H1 (cell line): ENCODE measurements around the gene MEGF9. TPM values are rescaled to one million over a fixed set of nuclear protein-coding genes. Genes with fewer than 3 reads are reported as not detected.

ENCODE experiments used
- CTCF ChIA-PET: fragments of 300-600 bp; sonication (Branson Sonifier 250); formaldehyde crosslinking; loops from one replicate; lab custom pipeline; 2021; ENCODE audit not compliant: partially characterized antibody; lab: Charles Lee
- POLR2A ChIA-PET: fragments of 300-600 bp; sonication (Branson Sonifier 250); formaldehyde crosslinking; loops from one replicate; lab custom pipeline; 2021; ENCODE audit warnings: inconsistent platforms; ENCODE audit not compliant: partially characterized antibody; lab: Charles Lee
- DNase-seq, 2 experiments: peaks; one replicate each; pipeline versions ENCODE4 v3.0.0 to v3.0.0-alpha.2; 2010 to 2022; ENCODE audit warnings: low spot score in 2 of 2, low read depth in 1 of 2, mixed read lengths in 1 of 2
- FAIRE-seq: peaks from 2 replicates; lab custom pipeline; 2011; peaks lifted over from hg19 to GRCh38; lab: Jason Lieb, UNC
- H2AFZ ChIP-seq: 2 replicates; pipeline ENCODE4 v1.8.1; 2012; ENCODE audit warnings: low read length, inconsistent platforms
- H2AK5ac ChIP-seq: 2 replicates; pipeline ENCODE4 v1.6.1; 2013; ENCODE audit warnings: low read depth, low read length
- H2BK120ac ChIP-seq: replicated peaks from 2 replicates; pipeline ENCODE3; 2013; ENCODE audit warnings: low read depth, low read length, inconsistent platforms
- H2BK12ac ChIP-seq: 2 replicates; pipeline ENCODE4 v1.6.1; 2013; ENCODE audit warnings: low read depth, low read length
- H2BK15ac ChIP-seq: 2 replicates; pipeline ENCODE4 v1.6.1; 2013; ENCODE audit warnings: low read length
- H2BK20ac ChIP-seq: 2 replicates; pipeline ENCODE4 v1.6.1; 2013; ENCODE audit warnings: low read length
- H2BK5ac ChIP-seq: 2 replicates; pipeline ENCODE4 v1.6.1; 2013; ENCODE audit warnings: low read depth, low read length
- H3K14ac ChIP-seq: 2 replicates; pipeline ENCODE4 v1.6.1; 2013; ENCODE audit warnings: inconsistent platforms; ENCODE audit not compliant: insufficient read length
- H3K18ac ChIP-seq: 2 replicates; pipeline ENCODE4 v1.6.1; 2013; ENCODE audit warnings: low read length; ENCODE audit errors: extremely low read depth
- H3K23ac ChIP-seq: 2 replicates; pipeline ENCODE4 v1.6.1; 2013; ENCODE audit warnings: inconsistent platforms; ENCODE audit not compliant: insufficient read length
- H3K23me2 ChIP-seq: 2 replicates; pipeline ENCODE4 v1.6.1; 2013; ENCODE audit warnings: low read depth, low read length
- H3K27ac ChIP-seq: 2 replicates; pipeline ENCODE4 v1.6.1; 2011; ENCODE audit warnings: low read depth, low read length, inconsistent platforms
- H3K27me3 ChIP-seq, 4 experiments: replicated peaks in 1 of 4; 1 replicate in 1 of 4; 2 replicates in 3 of 4; pipeline versions ENCODE4 v1.6.1 to v1.8.1; 2011 to 2013; ENCODE audit warnings: low read length in 3 of 4, mild to moderate bottlenecking in 3 of 4, inconsistent platforms in 2 of 4, mixed read lengths in 2 of 4, moderate library complexity in 1 of 4; ENCODE audit not compliant: control insufficient read depth in 3 of 4, insufficient read depth in 3 of 4; ENCODE audit errors: extremely low read depth in 1 of 4
- H3K36me3 ChIP-seq, 4 experiments: 2 replicates each; pipeline versions ENCODE4 v1.6.1 to v1.8.1; 2011 to 2013; ENCODE audit warnings: mild to moderate bottlenecking in 4 of 4, low read length in 3 of 4, moderate library complexity in 2 of 4, control low read depth in 1 of 4, inconsistent platforms in 1 of 4; ENCODE audit not compliant: insufficient read depth in 4 of 4, control insufficient read depth in 2 of 4
- H3K4ac ChIP-seq: replicated peaks from 2 replicates; pipeline ENCODE3; 2013; ENCODE audit warnings: low read length, low read depth, mixed read lengths, inconsistent platforms; ENCODE audit not compliant: insufficient read length
- H3K4me1 ChIP-seq, 4 experiments: replicated peaks in 1 of 4; 1 replicate in 1 of 4; 2 replicates in 3 of 4; pipeline versions ENCODE4 v1.6.1 to v1.8.1; 2011 to 2013; ENCODE audit warnings: low read length in 3 of 4, inconsistent platforms in 2 of 4, mixed read lengths in 1 of 4; ENCODE audit not compliant: insufficient read depth in 4 of 4, control insufficient read depth in 3 of 4
- H3K4me2 ChIP-seq, 2 experiments: 2 replicates each; pipeline versions ENCODE4 v1.6.1 to v1.8.1; 2011 to 2013; ENCODE audit warnings: low read depth in 2 of 2, low read length in 2 of 2, control low read depth in 1 of 2, inconsistent platforms in 1 of 2, mild to moderate bottlenecking in 1 of 2; ENCODE audit not compliant: insufficient read depth in 1 of 2
- H3K4me3 ChIP-seq, 4 experiments: fragments of 200-600, 300-600 bp in 1 of 4; sonication (generic), shearing (Covaris generic), sonication (Bioruptor Twin) in 1 of 4; 2 replicates each; pipeline versions ENCODE4 v1.5.1 to v1.8.1; 2011 to 2016; ENCODE audit warnings: low read length in 4 of 4, low read depth in 3 of 4, control low read depth in 2 of 4, inconsistent platforms in 2 of 4, mild to moderate bottlenecking in 2 of 4, mixed read lengths in 1 of 4, moderate library complexity in 1 of 4; ENCODE audit not compliant: insufficient read depth in 2 of 4; ENCODE audit errors: extremely low read depth in 1 of 4
- H3K56ac ChIP-seq: replicated peaks from 2 replicates; pipeline ENCODE3; 2013; ENCODE audit warnings: low read depth, mild to moderate bottlenecking, mixed read lengths, low read length, inconsistent platforms; ENCODE audit not compliant: insufficient read length
- H3K79me1 ChIP-seq: 2 replicates; pipeline ENCODE4 v1.6.1; 2013; ENCODE audit warnings: low read depth, low read length, control low read depth
- H3K79me2 ChIP-seq, 2 experiments: 2 replicates each; pipeline versions ENCODE4 v1.6.1 to v1.8.1; 2012 to 2013; ENCODE audit warnings: low read length in 2 of 2, mild to moderate bottlenecking in 2 of 2, inconsistent platforms in 1 of 2; ENCODE audit not compliant: insufficient read depth in 2 of 2, control insufficient read depth in 1 of 2
- H3K9ac ChIP-seq, 4 experiments: replicated peaks in 1 of 4; 1 replicate in 1 of 4; 2 replicates in 3 of 4; pipeline versions ENCODE4 v1.6.1 to v1.8.1; 2011 to 2013; ENCODE audit warnings: low read depth in 3 of 4, low read length in 3 of 4, control low read depth in 2 of 4, mild to moderate bottlenecking in 2 of 4, moderate library complexity in 2 of 4, inconsistent platforms in 1 of 4; ENCODE audit errors: extremely low read depth in 1 of 4
- H3K9me3 ChIP-seq, 2 experiments: 2 replicates each; pipeline versions ENCODE4 v1.6.1 to v1.8.1; 2012 to 2013; ENCODE audit warnings: mild to moderate bottlenecking in 2 of 2, moderate library complexity in 2 of 2, control low read depth in 1 of 2, inconsistent platforms in 1 of 2, low read depth in 1 of 2, low read length in 1 of 2, mixed read lengths in 1 of 2; ENCODE audit not compliant: insufficient read depth in 2 of 2
- H4K20me1 ChIP-seq, 2 experiments: replicated peaks in 1 of 2; 2 replicates each; pipeline versions ENCODE3 to v1.8.1; 2011 to 2013; ENCODE audit warnings: inconsistent platforms in 2 of 2, low read length in 2 of 2, mild to moderate bottlenecking in 1 of 2; ENCODE audit not compliant: insufficient read depth in 2 of 2, control insufficient read depth in 1 of 2
- H4K5ac ChIP-seq: 2 replicates; pipeline ENCODE4 v1.6.1; 2013; ENCODE audit warnings: low read length, low read depth, mixed read lengths, inconsistent platforms; ENCODE audit not compliant: insufficient read length
- H4K8ac ChIP-seq: 2 replicates; pipeline ENCODE4 v1.8.0; 2013; ENCODE audit warnings: mild to moderate bottlenecking, moderate library complexity, low read length, inconsistent platforms; ENCODE audit not compliant: insufficient read depth; ENCODE audit errors: extremely low read depth
- H4K91ac ChIP-seq: replicated peaks from 2 replicates; pipeline ENCODE3; 2013; ENCODE audit warnings: low read length, mixed read lengths, inconsistent platforms; ENCODE audit not compliant: insufficient read length
- GABPA ChIP-seq: IDR thresholded peaks from 2 replicates; pipeline ENCODE4 v1.6.1; 2011; ENCODE audit warnings: mild to moderate bottlenecking, low read length, moderate library complexity, borderline replicate concordance; ENCODE audit not compliant: insufficient read depth
- NANOG ChIP-seq: IDR thresholded peaks from 2 replicates; pipeline ENCODE4 v1.6.1; 2011; ENCODE audit warnings: low read length, low read depth, mild to moderate bottlenecking, inconsistent platforms; ENCODE audit not compliant: insufficient read depth, poor library complexity, severe bottlenecking
- SRF ChIP-seq: IDR thresholded peaks from 2 replicates; pipeline ENCODE4 v1.6.1; 2011; ENCODE audit warnings: mild to moderate bottlenecking, low read depth, low read length, moderate library complexity
- YY1 ChIP-seq: IDR thresholded peaks from 2 replicates; pipeline ENCODE4 v1.6.1; 2011; ENCODE audit warnings: low read depth, mild to moderate bottlenecking, low read length
- WGBS, 2 experiments: shearing (Covaris generic) in 1 of 2; methylation state at CpG; one replicate each; pipeline versions ENCODE4 v1.1.6 to v1.1.7; 2013 to 2015; ENCODE audit warnings: low lambda C conversion rate in 2 of 2, mixed read lengths in 2 of 2, inconsistent platforms in 1 of 2, low coverage in 1 of 2, missing lambda C conversion rate in 1 of 2; ENCODE audit not compliant: insufficient replicate concordance in 2 of 2, insufficient coverage in 1 of 2, insufficient read length in 1 of 2; ENCODE audit errors: extremely low coverage in 1 of 2, missing lambda C conversion rate in 1 of 2; 5-methylcytosine and 5-hydroxymethylcytosine counted together
- polyA plus RNA-seq, 7 experiments: library from polyadenylated mRNA; depleted of rRNA in 3 of 7; stranded (reverse) in 5 of 7; unstranded in 2 of 7; fragments of >200 nt in 5 of 7; fragments of 200-250 nt in 2 of 7; gene quantifications; 1 replicate in 5 of 7; 2 replicates in 1 of 7; 4 replicates in 1 of 7; pipeline versions ENCODE4 v1.2.1 to v1.2.3, GENCODE V29; 2011 to 2013; ENCODE audit warnings: missing spikeins in 2 of 7, mixed read lengths in 2 of 7
- total RNA-seq: library from RNA; stranded (reverse); fragmentation: NEBNext Ultra II Directional; extraction: Animal tissue kit (Norgen Biotek cat#: 25700); gene quantifications from 2 replicates; pipeline ENCODE4 v1.2.1, GENCODE V29; 2021

The MEGF9 gene
- total and polyA plus RNA-seq, 2 of the 8 experiments (the other 6 are each of a cell fraction or from before 2014, with no cell fraction given) = 0.45 to 1.8 TPM

- no peaks in the 10 kb centered on the region for H3K4me1 ChIP-seq
- H3K27ac ChIP-seq = no peak overlapping the region
- no peak overlapping the region for H4K5ac ChIP-seq
- H2BK15ac ChIP-seq = no peak overlapping the region
- no peak overlapping the region for H3K4ac ChIP-seq
- no peak overlapping the region for H3K9ac ChIP-seq
- no peak overlapping the region for H2BK12ac ChIP-seq
- H3K27me3 ChIP-seq = no peaks in the 10 kb centered on the region
- ChIA-PET CTCF (no interaction called here), POLR2A (no interaction called here)
- H3K79me1 ChIP-seq = no peaks in the 10 kb centered on the region
- H4K20me1 ChIP-seq = no peaks in the 10 kb centered on the region
- FAIRE-seq (no peak), DNase-seq (no peak)
- TF ChIP-seq NANOG (no peak), SRF (no peak), GABPA (no peak), YY1 (no peak)
- H4K8ac ChIP-seq = no peak overlapping the region
- no peak overlapping the region for H3K4me3 ChIP-seq
- no peaks in the 10 kb centered on the region for H3K23me2 ChIP-seq
- no peak overlapping the region for H4K91ac ChIP-seq
- no peak overlapping the region for H2AFZ ChIP-seq
- H2BK5ac ChIP-seq = no peak overlapping the region
- H2AK5ac ChIP-seq = no peak overlapping the region
- H2BK20ac ChIP-seq = no peak overlapping the region
- no peak overlapping the region for H2BK120ac ChIP-seq
- WGBS, 2 experiments = 92% methylated on average over 1 of the region's 1 CpG; no CpG with 5 or more reads in 1 of the 2 experiments
- no peak overlapping the region for H3K4me2 ChIP-seq
- H3K36me3 ChIP-seq = no peaks in the 10 kb centered on the region
- H3K23ac ChIP-seq = no peak overlapping the region
- no peaks in the 10 kb centered on the region for H3K79me2 ChIP-seq
- H3K56ac ChIP-seq = no peak overlapping the region
- no peak overlapping the region for H3K18ac ChIP-seq
- no peaks in the 10 kb centered on the region for H3K9me3 ChIP-seq
- no peak overlapping the region for H3K14ac ChIP-seq
Observed at GRCh38 chr9:120603591-120603990, 110.7 kb downstream of the MEGF9 start.
